ENCODE data around the gene NPY2R. TPM values are rescaled to one million over a fixed set of nuclear protein-coding genes. Genes with fewer than 3 reads are reported as not detected.

The NPY2R gene
- polyA plus RNA-seq, 1 donor (not counting 4 experiments of a cell fraction or from before 2014, with no cell fraction given): not detected

GRCh38 chr4:155164718-155165117 is 43.7 kb upstream of the NPY2R start:
- Histone ChIP-seq H3K27me3 (ENCODE audit: control insufficient read depth, extremely low read depth, insufficient read depth, low read length) (no peaks in the 10 kb centered on the region), H3K36me3 (ENCODE audit: control insufficient read depth in 2 of 2, extremely low read depth in 1 of 2, insufficient read depth in 2 of 2, low read length in 2 of 2) (no peaks in the 10 kb centered on the region), H3K4me1 (ENCODE audit: control insufficient read depth, extremely low read depth, insufficient read depth, low read length) (no peaks in the 10 kb centered on the region), H3K4me2 (ENCODE audit: control insufficient read depth, extremely low read depth, insufficient read depth, low read depth, low read length) (no peak overlapping the region), H3K79me2 (ENCODE audit: control insufficient read depth, insufficient read depth, low read length) (no peaks in the 10 kb centered on the region), H3K9ac (ENCODE audit: control insufficient read depth, extremely low read depth, insufficient read depth, low read length) (no peak overlapping the region), H3K27ac (ENCODE audit: control insufficient read depth, insufficient read depth, low read length) (no peak overlapping the region), H3K4me3 (ENCODE audit: control insufficient read depth in 2 of 3, extremely low read depth in 1 of 3, insufficient read depth in 2 of 3, low read depth in 1 of 3, low read length in 3 of 3) (no peak overlapping the region), H3K9me3 (ENCODE audit: control insufficient read depth, low read depth, low read length) (no peaks in the 10 kb centered on the region), H2AFZ (ENCODE audit: control insufficient read depth, low read length) (no peak overlapping the region), H4K20me1 (ENCODE audit: control insufficient read depth, extremely low read depth, insufficient read depth, low read length) (no peaks in the 10 kb centered on the region), H3K9me1 (ENCODE audit: control insufficient read depth, extremely low read depth, insufficient read depth, low read length) (no peaks in the 10 kb centered on the region)
- TF ChIP-seq CTCF (optimal IDR thresholded peaks at IDR 0.05 in 1 of 3, IDR thresholded peaks at IDR 0.05 in 1 of 3, conservative IDR thresholded peaks at IDR 0.05 in 1 of 3; ENCODE audit: extremely low read depth in 1 of 3, insufficient read depth in 2 of 3, low read length in 3 of 3) (no peak), EZH2 (IDR thresholded peaks at IDR 0.05; ENCODE audit: low read length) (no peak)
- dilution Hi-C loops (cut with MboI; ENCODE audit: extremely low pct_ligation_motif_present, low sequenced_read_pairs): no loop called here
- FAIRE-seq: no peak
- DNase-seq (ENCODE audit: low read depth, low spot score): no peak

- FAIRE-seq: no peak
- TF ChIP-seq CTCF (optimal IDR thresholded peaks at IDR 0.05 in 1 of 3, IDR thresholded peaks at IDR 0.05 in 1 of 3, conservative IDR thresholded peaks at IDR 0.05 in 1 of 3; ENCODE audit: extremely low read depth in 1 of 3, insufficient read depth in 2 of 3, low read length in 3 of 3): no peak
- TF ChIP-seq EZH2 (IDR thresholded peaks at IDR 0.05; ENCODE audit: low read length): no peak
- Histone ChIP-seq H3K9ac (ENCODE audit: control insufficient read depth, extremely low read depth, insufficient read depth, low read length) (no peak overlapping the region), H3K27me3 (ENCODE audit: control insufficient read depth, extremely low read depth, insufficient read depth, low read length) (no peaks in the 10 kb centered on the region), H3K36me3 (ENCODE audit: control insufficient read depth in 2 of 2, extremely low read depth in 1 of 2, insufficient read depth in 2 of 2, low read length in 2 of 2) (no peaks in the 10 kb centered on the region), H3K9me1 (ENCODE audit: control insufficient read depth, extremely low read depth, insufficient read depth, low read length) (no peaks in the 10 kb centered on the region), H2AFZ (ENCODE audit: control insufficient read depth, low read length) (no peak overlapping the region), H3K9me3 (ENCODE audit: control insufficient read depth, low read depth, low read length) (no peaks in the 10 kb centered on the region), H3K79me2 (ENCODE audit: control insufficient read depth, insufficient read depth, low read length) (no peaks in the 10 kb centered on the region), H4K20me1 (ENCODE audit: control insufficient read depth, extremely low read depth, insufficient read depth, low read length) (no peaks in the 10 kb centered on the region), H3K4me2 (ENCODE audit: control insufficient read depth, extremely low read depth, insufficient read depth, low read depth, low read length) (no peak overlapping the region), H3K4me1 (ENCODE audit: control insufficient read depth, extremely low read depth, insufficient read depth, low read length) (no peaks in the 10 kb centered on the region), H3K27ac (ENCODE audit: control insufficient read depth, insufficient read depth, low read length) (no peak overlapping the region), H3K4me3 (ENCODE audit: control insufficient read depth in 2 of 3, extremely low read depth in 1 of 3, insufficient read depth in 2 of 3, low read depth in 1 of 3, low read length in 3 of 3) (no peak overlapping the region)
- dilution Hi-C loops (cut with MboI; ENCODE audit: extremely low pct_ligation_motif_present, low sequenced_read_pairs): no loop called here
- no peak for DNase-seq (ENCODE audit: low read depth, low spot score)
These were observed 37.9 kb upstream of the NPY2R start for GRCh38 chr4:155170569-155170968.
